Measurements from ENCODE around the gene ZDHHC3.

The ZDHHC3 gene

GRCh38 chr3:44914936-44915335 is 61.0 kb downstream of the ZDHHC3 start:
- peak; percentile 62 for TF ChIP-seq CTCF (conservative IDR thresholded peaks at IDR 0.05)
- no peak overlapping the region for H3K27ac ChIP-seq

GRCh38 chr3:44913868-44914468 is 62.0 kb downstream of the ZDHHC3 start:
- peak; percentile 94 for TF ChIP-seq CTCF (conservative IDR thresholded peaks at IDR 0.05)
- no peak overlapping the region for H3K27ac ChIP-seq

- TF ChIP-seq CTCF (conservative IDR thresholded peaks at IDR 0.05), result no peak
Observed at GRCh38 chr3:44910693-44911092, 65.3 kb downstream of the ZDHHC3 start.

GRCh38 chr3:44909063-44909462 is 66.9 kb downstream of the ZDHHC3 start:
- H3K27ac ChIP-seq, result no peak overlapping the region
- TF ChIP-seq CTCF (conservative IDR thresholded peaks at IDR 0.05), result no peak

More at GRCh38 chr3:44910693-44911092, 65.3 kb downstream of the ZDHHC3 start:
- no peak overlapping the region for H3K27ac ChIP-seq

- no peak for TF ChIP-seq CTCF (conservative IDR thresholded peaks at IDR 0.05)
- no peak overlapping the region for H3K27ac ChIP-seq
Observed at GRCh38 chr3:44907612-44908011, 68.4 kb downstream of the ZDHHC3 start.

GRCh38 chr3:44906997-44907396 is 69.0 kb downstream of the ZDHHC3 start:
- TF ChIP-seq CTCF (conservative IDR thresholded peaks at IDR 0.05), result no peak
- H3K27ac ChIP-seq, result no peak overlapping the region

- H3K27ac ChIP-seq, result no peak overlapping the region
- TF ChIP-seq CTCF (conservative IDR thresholded peaks at IDR 0.05), result no peak
Observed at GRCh38 chr3:44905446-44906157, 70.4 kb downstream of the ZDHHC3 start.
